HG02763 (cell line): ENCODE data around the gene STK25.
"Not testable (repeated sequence)": the region's sequence is repeated elsewhere in the genome, so short reads cannot be mapped to it uniquely, and the experiment has no call there.

ENCODE experiments used
- ATAC-seq: cut with Tn5 transposase; IDR thresholded peaks from one replicate; pipeline ENCODE4 v1.9.1; 2021; ENCODE audit warnings: mild to moderate bottlenecking, moderate library complexity; ENCODE audit not compliant: unreplicated experiment

STK25 gene

DNA sequence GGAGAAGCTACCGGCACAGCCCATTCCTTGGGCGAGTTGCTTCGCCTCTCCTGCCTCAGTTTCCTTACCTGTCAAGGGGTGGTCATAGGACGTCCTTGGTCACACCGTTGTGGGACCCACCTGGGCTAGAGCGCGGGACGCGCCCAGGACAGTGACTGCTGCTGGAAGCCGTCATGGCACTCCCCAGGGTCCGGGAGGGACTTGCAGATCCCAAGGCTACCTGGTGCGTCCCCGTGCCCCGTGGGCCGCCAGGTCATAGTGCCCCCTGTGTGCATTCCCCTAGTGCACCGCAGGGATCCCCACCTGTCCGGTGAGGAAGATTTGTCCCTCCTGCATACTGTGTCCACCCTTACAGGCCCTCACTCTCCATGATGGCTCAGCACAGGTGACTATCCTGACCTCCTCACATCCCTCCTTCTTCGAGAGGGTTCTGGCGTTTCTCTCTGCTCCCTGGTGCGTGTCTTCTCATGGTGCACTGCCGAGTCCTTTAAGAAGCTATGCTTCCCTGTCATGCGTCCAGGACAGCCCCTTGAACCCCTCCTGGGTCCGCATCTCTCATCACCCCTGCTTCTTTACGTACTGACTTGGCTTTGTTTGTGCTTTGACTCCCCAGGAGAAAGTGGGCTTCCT is 886 bp upstream of the STK25 start:
- no peak for ATAC-seq

DNA sequence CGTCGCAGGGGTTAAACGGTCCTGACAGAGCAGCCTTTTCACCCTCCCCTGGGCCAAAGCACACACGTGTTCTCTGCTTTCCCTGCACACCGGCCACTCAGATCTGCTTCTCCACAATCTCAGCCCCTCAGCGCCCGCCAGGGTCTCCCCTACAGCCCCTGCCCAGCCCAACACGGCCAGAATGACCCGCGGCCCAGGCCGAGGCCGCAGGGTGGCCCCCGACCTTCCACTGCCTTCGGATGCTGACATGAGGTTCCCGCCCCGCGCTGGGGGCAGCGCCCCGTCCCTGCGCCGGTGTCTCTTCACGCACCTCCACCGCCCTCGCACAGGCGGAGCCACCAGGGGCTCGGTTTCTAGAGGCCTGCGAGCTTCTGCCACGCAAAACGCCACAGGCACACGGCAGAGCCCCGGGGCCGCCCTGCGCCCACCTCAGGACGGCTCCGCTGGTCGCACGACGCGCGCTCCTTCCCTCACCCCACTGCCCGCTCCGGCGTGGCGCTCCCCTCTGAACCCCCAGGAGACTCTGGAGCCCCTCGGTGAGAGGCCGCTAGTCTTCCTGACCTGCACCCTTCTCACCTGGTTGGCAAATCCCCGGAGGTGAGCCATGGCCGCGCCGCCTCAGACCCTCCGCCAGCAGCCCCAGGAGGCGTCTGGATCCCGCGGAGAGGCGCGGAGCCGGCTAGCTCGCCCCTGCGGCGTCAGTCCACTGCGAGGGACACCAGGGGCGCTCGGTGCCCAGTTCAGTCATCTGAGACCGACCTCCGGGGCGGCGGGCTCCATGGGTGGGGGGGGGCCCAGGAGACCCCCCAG is 749 bp downstream of the STK25 start:
- peak; percentile 20 for ATAC-seq

DNA sequence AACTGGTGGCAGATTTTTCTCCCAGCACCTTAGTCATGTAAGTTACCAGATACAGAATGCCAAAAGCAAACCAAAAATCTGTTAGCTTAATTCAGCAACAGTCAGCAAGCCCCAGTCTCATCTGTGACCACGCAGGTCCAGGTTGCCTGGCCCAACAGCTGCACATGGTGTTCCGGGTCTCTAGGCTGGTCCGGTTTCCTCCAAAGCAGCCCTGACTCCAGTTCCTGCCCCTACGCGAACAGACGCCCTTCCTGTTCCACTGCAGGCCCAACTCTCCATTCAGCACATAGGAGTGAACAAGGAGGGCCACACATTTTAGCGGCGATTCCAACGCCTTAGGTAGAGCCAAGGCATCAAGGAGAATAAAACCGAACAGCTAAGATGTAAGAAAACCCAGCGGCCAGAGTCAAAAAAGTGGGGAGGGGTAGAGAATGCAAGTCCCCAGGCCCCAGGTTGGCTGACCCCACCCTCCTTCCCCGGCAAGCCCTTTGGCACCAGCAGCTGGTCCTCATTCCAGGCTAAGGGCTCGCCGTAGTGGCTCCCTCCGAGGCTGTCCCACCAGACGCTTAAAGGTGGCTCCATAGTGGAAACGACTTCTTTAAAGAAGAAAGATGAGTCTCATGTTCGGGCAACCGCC is 1.5 kb downstream of the STK25 start:
- no peak for ATAC-seq

DNA sequence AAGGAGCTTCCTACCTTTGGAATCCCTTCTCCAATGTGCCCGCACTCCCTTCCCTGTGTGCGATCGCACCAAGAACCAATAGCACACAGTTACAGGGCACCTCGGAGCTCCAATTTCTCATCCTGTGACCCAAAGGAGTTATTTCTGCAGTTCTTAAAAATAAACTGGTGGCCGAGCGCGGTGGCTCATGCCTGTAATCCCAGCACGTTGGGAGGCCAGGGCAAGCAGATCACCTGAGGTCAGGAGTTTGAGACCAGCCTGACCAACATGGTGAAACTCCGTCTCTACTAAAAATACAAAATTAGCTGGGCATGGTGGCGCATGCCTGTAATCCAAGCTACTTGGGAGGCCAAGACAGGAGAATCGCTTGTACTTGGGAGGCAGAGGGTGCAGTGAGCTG is 2.1 kb downstream of the STK25 start:
- ATAC-seq = not testable (repeated sequence)

DNA sequence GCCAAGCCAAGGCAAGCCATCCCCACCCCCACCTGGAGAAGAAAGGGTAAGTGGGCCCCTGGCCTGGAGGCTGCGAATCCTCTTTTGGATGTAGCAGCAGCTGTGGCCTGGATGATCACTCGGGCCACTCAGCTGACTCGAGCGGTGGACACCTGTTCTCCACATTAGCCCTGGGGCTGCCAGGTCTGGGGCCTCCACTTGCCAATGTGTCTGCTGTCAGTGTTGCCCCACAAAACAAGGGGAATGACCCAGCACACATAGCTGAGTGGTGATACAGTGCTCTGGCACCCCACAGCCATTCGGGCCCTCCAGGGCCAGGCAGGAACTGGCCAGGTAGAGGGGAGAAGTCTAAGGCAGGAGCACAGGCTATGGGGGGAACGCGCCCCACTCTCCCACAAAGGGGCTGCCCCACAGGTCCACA is 2.6 kb downstream of the STK25 start:
- no peak for ATAC-seq

DNA sequence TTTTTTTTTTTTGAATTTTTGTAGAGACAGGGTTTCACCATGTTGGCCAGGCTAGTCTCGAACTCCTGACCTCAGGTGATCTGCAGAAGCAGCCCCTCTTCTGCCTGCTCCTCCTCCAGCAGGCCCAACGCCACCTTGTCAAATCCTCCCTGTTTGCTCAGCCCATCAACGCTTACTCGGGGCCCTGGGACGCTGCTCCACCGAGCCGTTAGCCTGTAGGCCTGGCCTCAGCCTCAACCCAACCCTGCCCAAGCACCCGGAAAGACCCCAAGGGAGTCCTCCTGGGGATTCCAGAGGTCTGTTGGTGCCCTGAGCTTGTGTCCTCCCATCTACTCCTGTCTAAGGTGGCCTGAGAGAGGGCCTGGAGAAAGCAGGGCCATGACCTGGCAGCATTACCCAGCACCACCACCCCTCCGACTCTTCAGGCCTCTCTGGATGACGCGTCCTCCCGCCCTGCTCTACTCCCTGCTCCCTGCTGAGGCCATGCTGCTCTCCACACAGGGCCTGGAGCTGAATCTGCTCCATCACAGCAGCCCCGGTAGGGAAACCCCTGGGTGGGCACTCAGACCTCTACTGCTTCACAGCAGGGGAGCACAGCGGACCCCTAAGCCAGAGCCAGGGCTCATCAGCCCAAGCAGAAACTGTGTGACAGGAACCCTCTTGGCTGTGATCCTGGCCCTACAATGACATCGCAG is 3.2 kb downstream of the STK25 start:
- no peak for ATAC-seq

DNA sequence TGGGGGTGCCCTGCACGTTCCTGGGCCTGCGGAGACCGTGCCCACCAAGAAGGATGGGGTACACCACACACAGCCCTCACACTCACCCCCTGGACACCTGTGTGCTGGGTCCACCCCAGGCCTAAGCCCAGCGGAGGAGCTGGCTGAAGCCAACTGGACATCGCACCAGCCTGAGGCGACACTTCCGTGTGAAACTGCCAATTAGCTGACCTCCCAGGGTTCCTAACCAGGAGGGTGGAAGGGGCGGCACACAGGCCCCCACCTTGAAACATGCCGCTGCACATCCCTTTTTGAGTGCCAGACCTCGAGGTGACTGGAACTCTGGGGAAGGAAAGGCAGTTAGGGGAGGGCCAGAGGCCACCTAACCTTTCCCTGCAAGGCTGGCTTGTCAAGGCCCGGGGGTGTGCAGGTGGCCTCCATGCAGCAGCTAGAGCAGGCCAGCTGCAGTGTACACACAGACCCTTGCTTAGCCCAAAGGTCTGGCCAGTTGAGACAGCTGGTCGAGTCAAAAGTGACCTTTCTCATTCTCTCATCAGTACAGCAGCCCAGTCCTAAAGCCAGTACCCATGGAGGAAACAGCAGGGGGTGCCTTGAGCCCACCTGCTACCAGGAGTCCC is 4.5 kb downstream of the STK25 start:
- ATAC-seq = no peak

DNA sequence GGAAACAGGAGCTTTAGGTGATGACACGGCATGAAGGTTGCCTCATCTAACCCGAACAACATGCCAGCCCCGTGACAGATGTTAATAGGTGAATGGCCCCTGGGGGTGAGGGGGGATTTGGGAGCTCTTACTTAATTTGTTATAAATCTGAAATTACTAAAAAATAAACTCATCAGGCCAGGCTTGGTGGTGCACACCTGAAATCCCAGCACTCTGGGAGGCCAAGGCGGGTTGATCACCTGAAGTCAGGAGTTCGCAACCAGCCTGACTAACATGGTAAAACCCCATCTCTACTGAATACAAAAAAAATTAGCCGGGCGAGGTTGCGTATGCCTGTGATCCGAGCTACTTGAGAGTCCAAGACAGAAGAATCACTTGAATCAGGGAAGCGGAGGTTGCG is 6.1 kb downstream of the STK25 start:
- ATAC-seq = no peak

DNA sequence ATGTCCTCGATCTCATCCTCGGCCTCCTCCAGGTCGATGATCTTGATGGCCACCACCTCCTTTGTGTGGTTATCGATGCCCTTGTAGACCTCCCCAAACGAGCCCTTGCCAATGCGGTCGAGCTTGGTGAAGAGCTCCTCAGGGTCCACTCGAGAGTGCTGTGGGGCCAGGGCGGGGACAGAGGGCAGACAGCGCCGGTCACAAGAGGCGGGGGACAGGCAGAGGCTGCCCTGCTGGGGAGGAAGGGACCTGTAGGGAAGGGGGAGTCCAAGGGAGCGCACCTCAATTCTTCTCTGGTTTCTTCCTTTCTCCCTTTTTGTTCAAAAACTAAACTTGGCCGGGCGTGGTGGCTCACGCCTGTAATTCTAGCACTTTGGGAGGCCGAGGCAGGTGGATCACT is 6.8 kb downstream of the STK25 start:
- no peak for ATAC-seq

DNA sequence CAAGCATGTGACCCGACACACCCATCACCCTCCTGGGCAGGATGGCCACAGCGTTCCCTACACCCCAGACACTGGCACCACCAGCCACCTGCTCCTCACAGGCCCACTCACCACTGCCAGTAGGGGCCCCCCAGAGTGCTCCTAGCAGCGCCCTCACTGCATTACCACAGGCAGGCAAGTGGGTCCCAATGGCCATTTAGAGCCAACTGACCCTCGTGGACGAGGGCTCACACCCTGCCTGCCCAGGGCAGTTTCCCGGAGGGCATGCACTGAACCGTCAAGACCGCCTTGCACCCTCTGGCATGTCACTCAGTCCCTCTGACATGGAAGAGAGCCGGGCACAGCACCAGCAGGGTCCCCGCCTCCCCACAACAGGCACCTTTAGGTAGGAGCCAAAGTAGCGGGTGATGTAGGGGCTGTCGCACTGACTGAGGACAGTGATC is 7.3 kb downstream of the STK25 start:
- no peak for ATAC-seq

DNA sequence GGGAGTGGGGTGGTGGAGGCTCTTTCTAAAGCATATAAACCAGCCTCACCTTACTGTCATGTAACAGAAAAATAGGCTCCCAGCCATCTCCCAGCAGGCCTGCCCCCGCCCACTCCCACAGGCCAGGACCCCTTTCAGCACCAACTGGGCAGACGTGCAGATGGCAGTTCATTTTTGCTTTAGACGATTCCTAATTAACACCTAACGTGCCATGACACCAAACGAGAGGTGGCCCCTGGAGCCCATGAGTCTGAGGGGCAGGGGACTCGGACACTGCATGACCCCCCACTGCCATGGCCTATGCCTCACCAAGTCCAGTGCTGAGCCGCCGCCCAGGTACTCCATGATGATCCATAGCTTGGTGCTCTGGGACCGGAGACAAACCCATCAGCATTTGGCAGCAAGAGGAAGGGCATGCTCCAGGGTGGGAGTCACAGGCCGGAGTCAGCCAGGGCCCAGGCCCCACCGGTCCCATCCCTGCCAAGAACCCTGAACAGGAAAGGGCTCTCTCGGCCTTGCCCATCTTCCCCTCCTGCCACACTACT is 7.9 kb downstream of the STK25 start:
- no peak for ATAC-seq

DNA sequence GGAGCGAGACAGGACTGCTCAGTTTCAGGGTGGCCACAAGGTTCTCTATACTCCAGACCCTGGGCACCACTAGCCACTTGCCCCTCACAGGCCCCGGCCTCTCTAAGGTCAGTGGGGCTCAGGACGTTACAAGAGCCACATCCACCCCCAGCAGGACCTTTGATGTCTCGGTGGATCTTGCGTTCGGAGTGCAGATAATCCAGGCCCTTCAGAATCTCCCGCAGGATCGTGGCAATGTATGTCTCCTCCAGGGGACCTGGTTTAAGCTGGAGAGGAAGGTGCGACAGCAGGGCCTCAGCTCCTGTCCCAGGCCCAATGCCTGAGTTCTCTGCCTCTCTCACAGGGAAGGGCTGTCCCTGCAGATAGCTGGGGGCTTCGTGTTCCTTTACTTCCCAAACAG is 8.4 kb downstream of the STK25 start:
- ATAC-seq = no peak

DNA sequence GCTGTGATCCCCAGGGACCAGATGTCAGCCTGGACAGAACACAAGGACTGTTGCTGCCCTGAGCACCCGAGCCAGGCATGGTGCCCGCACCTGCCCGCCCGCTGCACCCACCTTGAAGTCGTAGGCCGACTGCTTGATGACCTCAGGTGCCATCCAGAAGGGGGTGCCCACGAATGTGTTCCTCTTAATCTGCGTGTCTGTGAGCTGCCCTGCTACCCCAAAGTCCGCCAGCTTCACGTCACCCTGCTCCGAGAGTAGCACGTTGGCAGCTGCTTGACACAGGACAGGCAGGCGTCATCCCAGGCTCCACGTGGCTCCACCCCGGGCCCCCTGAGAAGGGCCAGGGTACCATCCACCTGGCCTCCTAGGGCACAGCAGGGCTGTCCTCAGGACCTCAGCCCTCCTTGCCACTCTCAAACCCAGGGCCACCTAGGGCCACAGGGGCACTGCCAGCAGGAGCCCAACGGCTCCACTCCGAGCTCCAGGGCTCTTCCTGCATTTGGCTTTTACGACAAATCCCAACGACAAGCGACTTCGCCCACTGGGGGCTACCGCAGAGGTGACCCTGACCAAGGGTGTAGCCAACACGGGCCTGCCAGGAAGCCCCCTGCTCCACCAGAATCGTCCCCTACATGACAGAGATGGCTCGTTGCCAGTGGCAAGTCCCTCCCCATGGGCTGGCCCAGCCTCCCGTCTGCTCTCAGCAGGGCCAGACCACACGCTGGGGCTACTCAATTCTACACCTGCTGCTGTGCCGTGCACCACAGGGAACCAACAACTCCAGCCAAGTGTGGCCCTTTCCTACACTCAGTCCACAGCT is 9.0 kb downstream of the STK25 start:
- no peak for ATAC-seq

DNA sequence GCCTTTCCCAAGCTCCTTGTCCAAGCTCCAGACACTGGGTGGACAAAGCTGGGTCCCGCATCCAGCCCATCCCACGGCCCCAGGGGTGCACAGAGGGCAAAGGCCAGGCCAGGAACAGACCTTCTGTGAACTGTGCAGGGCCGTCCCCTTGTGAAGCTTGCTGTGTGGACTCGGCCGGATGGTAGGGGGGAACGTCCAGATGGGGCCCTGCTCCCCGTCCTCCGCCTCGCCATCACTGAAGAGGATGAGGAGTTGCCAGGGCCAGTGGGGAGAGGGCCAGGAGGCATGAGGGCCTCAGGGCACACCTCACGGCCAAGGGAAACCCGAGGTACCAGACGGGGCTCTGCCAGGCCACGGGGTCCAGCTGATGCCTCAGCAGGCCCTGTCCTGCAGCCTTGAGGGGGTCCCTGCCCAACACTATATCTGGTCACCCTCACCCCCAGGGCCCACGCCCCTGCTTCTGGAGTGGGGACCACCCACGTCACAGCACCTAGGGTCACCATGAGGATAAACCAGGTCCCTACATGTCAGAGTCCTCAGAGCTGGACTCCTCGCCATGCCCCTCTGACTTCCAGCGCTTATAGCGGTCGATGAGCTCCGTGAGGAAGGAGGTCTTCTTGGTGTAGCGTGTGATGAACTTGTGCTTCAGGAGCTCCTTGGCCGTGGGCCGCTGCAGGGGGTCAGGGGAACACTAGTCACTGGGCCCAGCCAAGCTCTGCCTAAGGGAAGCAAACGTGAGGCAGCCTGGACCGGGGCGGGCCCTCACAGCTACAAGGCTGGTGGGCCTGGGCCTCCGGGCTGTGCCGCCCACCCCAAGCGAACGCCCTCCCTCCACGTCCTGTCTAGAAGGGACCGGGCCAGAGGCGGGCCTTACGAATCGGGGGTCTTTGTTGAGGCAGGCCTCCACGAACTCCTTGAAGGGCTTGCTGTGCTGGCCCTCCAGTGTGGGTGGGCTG is 10.0 kb downstream of the STK25 start:
- no peak for ATAC-seq

DNA sequence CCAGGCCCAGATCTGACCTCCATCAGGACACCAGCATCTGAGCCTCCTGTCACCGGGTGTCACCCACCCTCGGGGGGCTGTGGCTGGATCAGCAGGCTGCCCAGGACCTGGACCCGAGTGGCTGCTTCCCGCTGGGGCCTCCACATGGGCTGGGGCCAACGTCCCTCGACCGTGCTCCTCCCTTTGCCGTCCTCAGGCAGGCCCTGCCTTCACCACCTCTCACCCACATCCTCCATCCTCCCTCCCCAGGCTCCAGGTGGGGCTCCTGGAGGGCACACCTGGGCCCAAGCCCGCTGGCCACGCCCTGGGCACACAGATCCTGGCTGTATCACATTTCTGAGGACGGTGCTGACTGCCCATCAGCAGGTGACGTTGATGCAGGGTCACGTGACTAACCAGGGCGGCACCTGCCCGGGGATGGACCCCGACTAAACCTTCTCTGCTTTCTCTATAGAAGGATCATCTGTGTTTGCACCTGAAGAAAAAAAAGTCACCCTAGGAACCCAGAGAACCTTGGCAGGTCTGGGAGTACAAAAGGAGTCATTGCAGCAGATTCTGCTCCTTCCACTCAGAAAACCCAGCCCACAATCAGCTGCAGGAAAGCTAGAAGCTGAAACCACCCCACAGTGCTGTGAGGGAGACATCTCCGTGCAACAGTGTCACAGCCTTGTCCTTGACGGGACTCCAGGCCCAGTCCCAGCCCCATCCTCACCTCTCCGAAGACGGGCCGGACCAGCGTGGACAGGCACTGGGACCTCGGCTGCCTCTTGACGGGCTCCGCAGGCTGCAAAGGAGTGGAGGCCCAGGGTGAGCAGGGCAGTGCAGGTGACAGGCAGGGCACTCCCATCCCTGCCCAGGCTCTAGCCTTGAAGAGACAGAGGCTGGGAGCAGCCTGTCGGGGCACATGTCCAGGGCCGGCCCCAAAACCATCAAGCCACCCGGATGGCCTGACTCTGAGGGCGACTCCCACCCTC is 11.2 kb downstream of the STK25 start:
- ATAC-seq = no peak

DNA sequence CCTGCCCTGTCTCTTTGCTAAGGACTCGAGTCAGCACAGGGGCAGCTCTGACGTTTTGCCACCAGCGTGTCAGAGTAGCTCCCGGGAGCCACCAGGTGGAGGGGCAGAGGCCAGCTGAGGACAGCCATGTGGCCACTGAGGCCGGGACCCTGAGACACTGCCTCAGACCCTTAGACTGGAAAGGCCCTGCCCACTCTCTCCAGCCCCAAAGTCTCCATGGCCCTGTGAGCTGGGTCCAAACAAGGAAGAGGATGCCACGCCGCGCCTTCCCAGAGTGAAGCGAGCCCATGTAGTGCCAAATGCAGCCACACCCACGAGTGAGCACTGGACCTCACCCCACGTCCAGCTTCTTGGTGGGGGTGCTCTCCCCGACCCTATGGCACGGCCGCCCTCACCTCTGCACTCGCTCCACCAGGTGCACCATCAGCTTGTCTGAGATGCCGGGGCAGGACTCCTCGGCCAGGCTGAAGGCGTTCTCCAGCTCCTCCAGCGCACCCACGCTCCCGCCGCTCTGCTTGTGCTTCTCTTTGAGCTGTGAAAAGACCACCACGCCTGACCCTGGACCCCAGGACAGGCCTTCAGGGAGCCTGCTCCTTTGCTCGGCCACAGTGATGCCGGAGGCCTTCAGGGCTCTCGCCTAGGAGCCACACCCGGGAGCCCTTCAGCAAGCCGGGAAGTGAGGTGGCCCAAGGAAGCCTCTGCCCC is 12.2 kb downstream of the STK25 start:
- ATAC-seq = no peak
